ENCODE data around the gene LHPP.

DNA sequence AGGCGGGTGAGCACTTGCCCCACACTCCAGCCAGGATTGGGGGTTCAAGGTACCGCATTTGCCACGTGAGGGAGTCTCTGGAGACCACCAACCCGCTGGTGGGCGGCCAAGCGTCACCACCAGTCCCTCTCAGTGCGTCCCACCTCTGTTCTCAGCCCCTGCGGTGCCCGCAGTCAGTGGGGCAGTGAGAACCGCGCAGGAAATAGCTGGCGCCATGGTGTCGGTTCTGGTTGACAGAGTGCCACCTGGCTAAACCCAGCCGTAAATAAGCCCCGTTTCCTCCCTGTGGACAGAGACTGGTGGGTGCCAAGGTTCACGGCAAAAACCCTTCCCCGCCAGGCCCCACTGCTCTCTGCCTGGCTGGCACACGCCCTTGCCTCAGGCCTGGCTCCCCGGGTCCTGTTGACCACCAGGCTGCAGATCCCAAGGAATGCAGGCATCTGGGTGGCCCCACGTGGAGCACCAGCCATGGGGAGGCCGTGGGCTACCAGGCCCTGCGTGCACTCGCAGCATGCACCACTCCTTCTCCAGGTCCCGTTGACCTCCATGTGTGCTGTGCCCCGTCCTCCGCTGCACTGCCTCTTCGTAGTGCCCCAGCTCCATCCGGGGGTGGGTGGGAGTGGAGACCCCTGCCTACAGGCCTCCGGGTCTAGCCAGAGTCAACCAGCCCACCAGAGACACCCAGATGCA is 140.0 kb downstream of the LHPP start:
- TF ChIP-seq, protein P1, sequence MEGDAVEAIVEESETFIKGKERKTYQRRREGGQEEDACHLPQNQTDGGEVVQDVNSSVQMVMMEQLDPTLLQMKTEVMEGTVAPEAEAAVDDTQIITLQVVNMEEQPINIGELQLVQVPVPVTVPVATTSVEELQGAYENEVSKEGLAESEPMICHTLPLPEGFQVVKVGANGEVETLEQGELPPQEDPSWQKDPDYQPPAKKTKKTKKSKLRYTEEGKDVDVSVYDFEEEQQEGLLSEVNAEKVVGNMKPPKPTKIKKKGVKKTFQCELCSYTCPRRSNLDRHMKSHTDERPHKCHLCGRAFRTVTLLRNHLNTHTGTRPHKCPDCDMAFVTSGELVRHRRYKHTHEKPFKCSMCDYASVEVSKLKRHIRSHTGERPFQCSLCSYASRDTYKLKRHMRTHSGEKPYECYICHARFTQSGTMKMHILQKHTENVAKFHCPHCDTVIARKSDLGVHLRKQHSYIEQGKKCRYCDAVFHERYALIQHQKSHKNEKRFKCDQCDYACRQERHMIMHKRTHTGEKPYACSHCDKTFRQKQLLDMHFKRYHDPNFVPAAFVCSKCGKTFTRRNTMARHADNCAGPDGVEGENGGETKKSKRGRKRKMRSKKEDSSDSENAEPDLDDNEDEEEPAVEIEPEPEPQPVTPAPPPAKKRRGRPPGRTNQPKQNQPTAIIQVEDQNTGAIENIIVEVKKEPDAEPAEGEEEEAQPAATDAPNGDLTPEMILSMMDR (IDR thresholded peaks at IDR 0.05; ENCODE audit: low read depth, low read length, poor library complexity, severe bottlenecking): no peak
- TF ChIP-seq EZH2phosphoT487 (IDR thresholded peaks at IDR 0.05; ENCODE audit: borderline replicate concordance, low read length): no peak
